HG02884 (cell line): Measurements from ENCODE around the gene TRPV3.
"Not testable (repeated sequence)": the region's sequence is repeated elsewhere in the genome, so short reads cannot be mapped to it uniquely, and the experiment has no call there.

Experiments
- ATAC-seq: cut with Tn5 transposase; IDR thresholded peaks from one replicate; pipeline ENCODE4 v1.9.1; 2021; ENCODE audit warnings: mild to moderate bottlenecking, moderate library complexity; ENCODE audit not compliant: unreplicated experiment

Gene TRPV3

GRCh38 chr17:3527468-3527867 lies 30.1 kb downstream of the TRPV3 start:
- no peak for ATAC-seq

- no peak for ATAC-seq
These were observed 30.6 kb downstream of the TRPV3 start for GRCh38 chr17:3526971-3527370.

GRCh38 chr17:3526491-3526890 lies 31.1 kb downstream of the TRPV3 start:
- no peak for ATAC-seq

DNA sequence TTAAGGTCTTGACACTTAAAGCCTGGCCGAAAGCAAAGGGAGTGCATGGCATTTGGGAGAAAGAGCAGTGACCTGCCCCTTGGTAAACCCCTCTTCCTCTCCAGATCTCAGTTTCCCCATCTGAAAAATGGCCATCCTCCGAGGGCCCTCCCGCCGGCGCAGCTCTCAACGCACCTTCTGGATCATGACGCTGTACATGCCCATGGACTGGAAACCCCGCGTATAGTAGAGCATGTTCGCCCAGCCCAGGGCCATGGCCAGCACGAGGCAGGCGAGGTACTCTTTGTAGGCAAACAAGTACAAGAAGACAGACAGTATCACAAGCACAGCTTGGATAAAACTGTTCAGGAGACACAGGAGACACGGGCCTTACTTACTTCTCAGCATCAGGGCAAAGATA lies 33.6 kb downstream of the TRPV3 start:
- ATAC-seq, result no peak

- not testable (repeated sequence) for ATAC-seq
These were observed 38.1 kb downstream of the TRPV3 start for GRCh38 chr17:3519472-3519871.

- no peak for ATAC-seq
These were observed 42.7 kb downstream of the TRPV3 start for GRCh38 chr17:3514873-3515272.

- ATAC-seq, result not testable (repeated sequence)
These were observed 43.4 kb downstream of the TRPV3 start for GRCh38 chr17:3514167-3514566.

DNA sequence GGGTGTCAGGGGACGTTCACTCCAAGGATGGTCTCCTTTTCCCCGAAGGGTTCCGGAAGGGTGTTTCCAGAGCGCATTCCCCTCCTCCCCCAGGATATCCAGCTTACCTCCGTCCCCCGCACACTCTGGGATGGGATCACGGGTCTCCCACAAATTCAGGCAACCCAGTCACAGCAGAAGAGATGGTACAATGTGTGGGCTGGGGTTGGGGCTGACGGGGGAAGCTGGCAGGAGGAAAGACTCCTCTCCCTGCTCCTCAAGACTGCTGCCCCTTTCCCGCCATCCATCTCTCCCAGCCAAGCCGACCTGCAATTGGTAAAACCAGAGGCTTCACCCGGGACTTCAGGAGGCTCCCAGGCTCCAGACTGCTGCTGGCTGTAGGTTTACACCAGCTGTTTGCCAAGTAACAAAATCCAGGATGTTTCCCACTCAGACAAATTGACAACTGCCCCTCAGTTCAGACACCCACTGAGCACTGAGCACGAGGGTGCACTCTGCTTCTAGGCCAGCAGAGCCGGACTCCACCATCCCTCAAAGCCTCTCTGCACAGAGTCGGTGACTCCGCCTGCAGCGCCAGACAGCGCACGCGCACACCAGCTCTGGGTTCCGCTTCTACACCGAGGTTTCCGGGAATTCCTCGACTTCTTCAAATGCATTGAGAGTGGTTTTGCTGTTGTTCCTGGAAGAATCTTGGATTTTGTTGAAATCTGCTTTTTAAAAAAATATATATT lies 44.1 kb downstream of the TRPV3 start:
- no peak for ATAC-seq

- no peak for ATAC-seq
These were observed 45.0 kb downstream of the TRPV3 start for GRCh38 chr17:3512505-3513171.

DNA sequence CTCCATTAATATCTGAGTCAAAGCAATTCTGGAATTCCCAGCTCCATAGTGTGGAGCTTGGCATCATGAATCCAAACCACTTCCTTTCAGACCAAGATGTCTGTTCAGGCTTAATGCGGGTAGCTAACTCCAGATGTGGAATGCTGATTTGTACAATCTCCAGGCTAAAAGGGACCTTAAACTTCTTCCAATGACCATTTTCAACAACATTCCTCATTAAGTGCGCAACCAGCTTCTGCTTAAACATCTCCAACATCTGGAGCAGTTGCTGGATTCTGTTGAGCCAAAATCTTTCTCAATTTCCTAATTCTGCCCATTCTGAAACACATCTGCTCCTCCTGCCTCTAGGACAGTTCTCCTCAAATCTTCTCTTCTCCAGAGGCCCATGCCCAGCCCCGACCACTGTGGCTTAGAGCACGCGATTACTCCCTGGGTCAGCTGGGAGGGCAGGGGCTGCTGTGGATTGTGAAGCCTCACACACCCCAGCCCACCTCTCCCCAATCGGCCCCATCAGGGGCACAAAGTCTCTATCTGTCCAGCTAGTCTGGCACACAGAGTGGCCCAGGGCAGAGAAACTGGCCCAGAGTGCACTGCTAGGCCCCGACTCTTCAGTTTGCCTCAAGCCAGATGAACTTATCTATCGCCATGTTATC lies 45.6 kb downstream of the TRPV3 start:
- no peak for ATAC-seq

- no peak for ATAC-seq
These were observed 47.5 kb downstream of the TRPV3 start for GRCh38 chr17:3510090-3510489.

DNA sequence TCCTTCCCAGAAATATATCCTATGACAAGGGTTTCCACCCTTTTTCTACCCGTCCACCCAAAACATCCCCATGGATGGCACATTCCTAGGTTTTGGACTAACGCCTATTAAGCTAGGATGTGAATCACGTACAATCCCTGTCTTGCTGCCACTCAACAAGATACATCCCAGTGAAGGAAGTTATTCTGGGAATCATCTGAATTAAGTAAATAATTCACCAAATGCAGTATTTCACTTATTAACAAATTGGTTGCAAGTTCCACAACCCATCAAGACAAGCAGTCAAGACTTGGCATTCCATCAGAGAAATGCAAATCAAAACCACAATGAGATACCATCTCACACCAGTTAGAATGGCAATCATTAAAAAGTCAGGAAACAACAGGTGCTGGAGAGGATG lies 49.7 kb downstream of the TRPV3 start:
- no peak for ATAC-seq

DNA sequence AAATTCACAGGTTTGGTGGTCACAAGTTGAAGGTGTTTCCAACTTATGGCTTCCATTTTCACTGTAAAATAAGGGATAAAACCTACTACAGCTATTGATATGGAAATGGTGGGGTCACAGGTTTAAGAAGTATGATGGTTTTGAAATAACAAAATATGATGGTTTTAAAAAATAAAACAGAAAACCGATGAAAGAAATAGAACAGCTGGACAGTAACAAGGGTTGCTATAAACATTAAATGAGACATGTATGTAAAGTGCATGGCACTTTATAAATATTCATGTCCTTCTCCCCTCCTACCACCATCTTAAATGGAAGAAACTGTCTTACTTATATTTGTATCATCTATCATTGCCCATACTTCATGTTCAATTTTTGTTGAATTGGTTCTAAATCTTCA lies 50.5 kb downstream of the TRPV3 start:
- no peak for ATAC-seq

GRCh38 chr17:3506054-3506453 lies 51.6 kb downstream of the TRPV3 start:
- no peak for ATAC-seq

DNA sequence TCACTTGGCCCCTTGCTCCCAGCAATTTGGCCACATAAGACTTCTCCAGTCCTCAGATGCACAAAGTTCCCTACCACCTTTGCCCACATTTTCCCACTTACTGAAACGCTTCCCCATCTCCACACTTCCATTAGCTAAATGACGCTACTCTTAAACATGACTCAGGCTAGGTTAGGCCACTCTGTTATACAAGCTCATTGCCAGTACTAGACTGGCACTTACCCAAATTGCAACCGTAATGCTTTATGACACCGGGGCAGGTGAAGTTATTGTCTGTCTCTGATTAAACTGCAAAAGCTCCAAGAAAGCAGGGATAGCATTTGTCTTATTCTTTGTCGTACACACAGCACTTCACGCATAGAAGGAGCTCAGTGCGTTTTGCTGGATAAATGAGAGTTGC lies 52.6 kb downstream of the TRPV3 start:
- ATAC-seq, result no peak

DNA sequence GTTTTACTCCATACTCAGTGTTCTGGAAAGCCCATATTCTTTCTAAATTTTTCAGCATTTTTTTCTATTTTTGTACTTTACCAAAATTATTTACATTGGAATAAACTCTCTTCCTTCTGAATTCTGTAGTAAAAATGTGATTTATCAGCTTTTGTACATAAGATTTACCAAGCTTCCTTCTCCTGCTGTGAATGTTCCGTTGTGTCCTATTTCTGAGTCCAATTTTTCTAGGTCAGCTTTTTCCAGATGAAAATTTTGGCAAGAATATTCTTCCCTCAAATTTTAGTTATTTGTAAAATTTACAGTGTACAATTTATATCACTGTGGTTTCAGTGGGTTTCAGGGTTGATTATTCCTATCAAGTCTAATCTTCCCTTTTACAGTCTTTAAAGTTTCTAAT lies 54.3 kb downstream of the TRPV3 start:
- no peak for ATAC-seq

GRCh38 chr17:3502466-3502865 lies 55.1 kb downstream of the TRPV3 start:
- no peak for ATAC-seq

- no peak for ATAC-seq
These were observed 56.3 kb downstream of the TRPV3 start for GRCh38 chr17:3501344-3501743.

DNA sequence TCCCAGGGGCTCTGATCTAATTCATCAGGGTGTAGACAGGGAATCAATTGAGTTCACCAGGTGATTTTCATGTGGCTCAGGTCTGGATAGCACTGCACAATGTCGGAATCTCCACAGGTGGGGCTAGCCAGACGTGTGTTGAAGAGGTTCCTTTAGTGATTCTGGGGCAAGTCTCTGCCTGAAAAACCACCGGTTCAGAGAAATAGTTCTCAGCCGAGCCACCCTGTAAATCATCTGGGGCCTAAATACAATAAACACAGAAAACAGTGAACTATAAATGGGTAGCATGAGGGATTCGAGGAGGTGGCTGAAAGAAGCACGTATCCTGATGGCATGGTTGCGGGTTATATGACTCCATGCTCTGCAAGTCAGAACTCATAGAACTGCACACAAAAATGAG lies 60.5 kb downstream of the TRPV3 start:
- no peak for ATAC-seq

- ATAC-seq, result no peak
These were observed 72.0 kb downstream of the TRPV3 start for GRCh38 chr17:3485481-3486068.

DNA sequence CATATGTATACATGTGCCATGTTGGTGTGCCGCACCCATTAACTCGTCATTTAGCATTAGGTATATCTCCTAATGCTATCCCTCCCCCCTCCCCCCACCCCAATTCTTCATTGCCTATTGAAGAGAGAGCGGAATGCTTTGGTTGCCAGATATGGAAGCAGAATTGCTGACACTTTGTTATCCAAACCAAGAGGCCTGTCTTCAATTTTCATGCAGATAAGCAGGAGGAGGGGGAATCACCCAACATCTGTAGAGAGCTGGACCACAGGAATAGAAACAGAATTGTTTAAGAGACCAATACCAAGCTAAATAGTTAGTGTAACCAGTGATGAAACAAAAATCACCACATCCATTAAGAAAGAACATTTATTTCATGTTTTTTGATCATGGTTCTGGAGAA lies 74.8 kb downstream of the TRPV3 start:
- ATAC-seq, result no peak

DNA sequence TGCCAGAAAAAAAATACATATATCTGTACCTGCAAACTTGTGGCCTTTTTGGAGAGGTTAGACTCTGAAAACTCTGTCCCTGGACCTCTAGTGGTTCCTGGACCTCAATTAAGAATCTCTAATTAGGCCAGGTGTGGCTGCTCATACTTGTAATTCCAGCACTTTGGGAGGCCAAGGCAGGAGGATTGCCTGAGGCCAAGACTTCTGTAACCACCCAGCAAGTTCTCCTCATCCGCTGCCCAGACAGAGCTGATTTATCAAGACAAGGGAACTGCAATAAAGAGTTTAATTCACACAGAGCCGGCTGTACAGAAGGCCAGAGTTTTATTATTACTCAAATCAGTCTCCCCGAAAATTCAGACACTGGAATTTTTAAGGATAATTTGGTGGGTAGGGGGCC lies 77.6 kb downstream of the TRPV3 start:
- ATAC-seq, result no peak
